Nephron (organoid): Measurements from ENCODE around the gene MRGPRX2.

ENCODE experiments used
- H3K27ac Mint-ChIP-seq, 3 experiments: 2 replicates each; pipeline ENCODE4 v1.8.0; 2020; ENCODE audit warnings: mixed read lengths in 3 of 3, mild to moderate bottlenecking in 2 of 3, moderate library complexity in 1 of 3
- H3K27me3 Mint-ChIP-seq: 2 replicates; pipeline ENCODE4 v1.8.0; 2021; ENCODE audit warnings: low read depth, mild to moderate bottlenecking, moderate library complexity, mixed read lengths
- H3K36me3 Mint-ChIP-seq: 2 replicates; pipeline ENCODE4 v1.8.0; 2020; ENCODE audit warnings: low read depth, mixed read lengths
- H3K4me1 Mint-ChIP-seq: 2 replicates; pipeline ENCODE4 v1.8.0; 2020; ENCODE audit warnings: mixed read lengths
- H3K4me3 Mint-ChIP-seq, 3 experiments: 2 replicates each; pipeline ENCODE4 v1.8.0; 2020; ENCODE audit warnings: mild to moderate bottlenecking in 3 of 3, mixed read lengths in 3 of 3, moderate library complexity in 2 of 3
- H3K9me3 Mint-ChIP-seq: 2 replicates; pipeline ENCODE4 v1.8.0; 2020; ENCODE audit warnings: mixed read lengths
- CTCF ChIP-seq, 3 experiments: fragments of 200-600 bp; sonication (generic); IDR thresholded peaks; one replicate each; pipeline ENCODE4 v1.5.0; 2021; ENCODE audit warnings: antibody characterized with exemption in 3 of 3; ENCODE audit not compliant: unreplicated experiment in 3 of 3

The MRGPRX2 gene

GRCh38 chr11:19018901-19019300 lies 41.6 kb downstream of the MRGPRX2 start:
- no peak for TF ChIP-seq CTCF (IDR thresholded peaks at IDR 0.05; ENCODE audit: unreplicated experiment in 3 of 3)
- Mint-ChIP-seq H3K9me3 (no peaks in the 10 kb centered on the region), H3K27me3 (peaks cover 14% of the 10 kb centered on the region), H3K27ac (no peak overlapping the region), H3K4me3 (no peak overlapping the region), H3K4me1 (no peaks in the 10 kb centered on the region), H3K36me3 (no peaks in the 10 kb centered on the region)

- TF ChIP-seq CTCF (IDR thresholded peaks at IDR 0.05; ENCODE audit: unreplicated experiment in 3 of 3) = no peak
- peaks cover 12% of the 10 kb centered on the region for H3K27me3 Mint-ChIP-seq
- no peaks in the 10 kb centered on the region for H3K4me1 Mint-ChIP-seq
- no peak overlapping the region for H3K4me3 Mint-ChIP-seq
- H3K36me3 Mint-ChIP-seq = no peaks in the 10 kb centered on the region
- H3K9me3 Mint-ChIP-seq = peaks cover 18% of the 10 kb centered on the region
- H3K27ac Mint-ChIP-seq = no peak overlapping the region
These were observed 47.2 kb downstream of the MRGPRX2 start for GRCh38 chr11:19013181-19013857.

- H3K27me3 Mint-ChIP-seq = peaks cover 12% of the 10 kb centered on the region
- H3K9me3 Mint-ChIP-seq = peaks cover 20% of the 10 kb centered on the region
- TF ChIP-seq CTCF (IDR thresholded peaks at IDR 0.05; ENCODE audit: unreplicated experiment in 3 of 3) = no peak
- no peak overlapping the region for H3K27ac Mint-ChIP-seq
- H3K4me3 Mint-ChIP-seq = no peak overlapping the region
- no peaks in the 10 kb centered on the region for H3K4me1 Mint-ChIP-seq
- H3K36me3 Mint-ChIP-seq = no peaks in the 10 kb centered on the region
These were observed 47.9 kb downstream of the MRGPRX2 start for GRCh38 chr11:19012636-19013035.
